Measurements from ENCODE around the gene OR4K17. TPM values are rescaled to one million over a fixed set of nuclear protein-coding genes. Genes with fewer than 3 reads are reported as not detected.
"Not testable (repeated sequence)": the region's sequence is repeated elsewhere in the genome, so short reads cannot be mapped to it uniquely, and the experiment has no call there.

The OR4K17 gene
- total RNA-seq, 1 experiment from 2014 or later, result not detected

DNA sequence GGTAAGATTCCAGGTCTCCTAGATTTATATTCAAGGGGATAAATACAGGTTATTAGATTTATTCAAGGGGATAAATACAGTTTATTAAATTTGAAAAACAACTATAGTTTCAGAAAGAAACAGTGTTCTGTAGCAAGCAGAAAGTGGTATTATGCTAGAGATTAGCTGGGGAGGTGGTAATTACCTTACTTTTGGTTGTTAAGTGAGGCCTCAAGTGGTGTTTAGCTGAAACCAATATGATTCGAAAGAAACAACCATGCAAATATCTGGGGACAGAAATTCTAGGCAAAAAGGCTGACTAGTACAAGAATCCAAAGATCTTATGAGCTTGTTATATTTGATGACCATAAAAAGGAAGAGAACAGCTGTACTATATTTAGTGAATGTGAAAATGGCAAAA, 34.3 kb downstream of the OR4K17 start:
- no peak for DNase-seq
- TF ChIP-seq, protein P1, sequence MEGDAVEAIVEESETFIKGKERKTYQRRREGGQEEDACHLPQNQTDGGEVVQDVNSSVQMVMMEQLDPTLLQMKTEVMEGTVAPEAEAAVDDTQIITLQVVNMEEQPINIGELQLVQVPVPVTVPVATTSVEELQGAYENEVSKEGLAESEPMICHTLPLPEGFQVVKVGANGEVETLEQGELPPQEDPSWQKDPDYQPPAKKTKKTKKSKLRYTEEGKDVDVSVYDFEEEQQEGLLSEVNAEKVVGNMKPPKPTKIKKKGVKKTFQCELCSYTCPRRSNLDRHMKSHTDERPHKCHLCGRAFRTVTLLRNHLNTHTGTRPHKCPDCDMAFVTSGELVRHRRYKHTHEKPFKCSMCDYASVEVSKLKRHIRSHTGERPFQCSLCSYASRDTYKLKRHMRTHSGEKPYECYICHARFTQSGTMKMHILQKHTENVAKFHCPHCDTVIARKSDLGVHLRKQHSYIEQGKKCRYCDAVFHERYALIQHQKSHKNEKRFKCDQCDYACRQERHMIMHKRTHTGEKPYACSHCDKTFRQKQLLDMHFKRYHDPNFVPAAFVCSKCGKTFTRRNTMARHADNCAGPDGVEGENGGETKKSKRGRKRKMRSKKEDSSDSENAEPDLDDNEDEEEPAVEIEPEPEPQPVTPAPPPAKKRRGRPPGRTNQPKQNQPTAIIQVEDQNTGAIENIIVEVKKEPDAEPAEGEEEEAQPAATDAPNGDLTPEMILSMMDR (IDR thresholded peaks at IDR 0.05; ENCODE audit: unreplicated experiment), result no peak
- BruUV-seq (replicated peaks), result no TSS peak
- Mint-ChIP-seq H3K36me3 (ENCODE audit: insufficient read depth, unreplicated experiment) (no peaks in the 10 kb centered on the region), H3K4me1 (ENCODE audit: low read depth, unreplicated experiment) (no peaks in the 10 kb centered on the region), H3K27me3 (ENCODE audit: unreplicated experiment) (peaks cover 16% of the 10 kb centered on the region), H3K27ac (ENCODE audit: unreplicated experiment) (no peak overlapping the region), H3K4me3 (ENCODE audit: low read depth, unreplicated experiment) (no peak overlapping the region), H3K9me3 (ENCODE audit: low read depth, unreplicated experiment) (no peaks in the 10 kb centered on the region)
- CTCF ChIA-PET, result no interaction called here
- intact Hi-C loops (cut with micrococcal nuclease; ENCODE audit: unreplicated experiment), result no loop called here

GRCh38 chr14:20164462-20164861, 53.9 kb downstream of the OR4K17 start:
- H3K27me3 Mint-ChIP-seq (ENCODE audit: unreplicated experiment), result peaks cover 14% of the 10 kb centered on the region
- TF ChIP-seq, protein P1 (IDR thresholded peaks at IDR 0.05; ENCODE audit: unreplicated experiment), result no peak
- no peak overlapping the region for H3K27ac Mint-ChIP-seq (ENCODE audit: unreplicated experiment)
- CTCF ChIA-PET, result no interaction called here
- intact Hi-C loops (cut with micrococcal nuclease; ENCODE audit: unreplicated experiment), result no loop called here
- no peaks in the 10 kb centered on the region for H3K4me1 Mint-ChIP-seq (ENCODE audit: low read depth, unreplicated experiment)
- no peak for DNase-seq
- H3K9me3 Mint-ChIP-seq (ENCODE audit: low read depth, unreplicated experiment), result peaks cover 4% of the 10 kb centered on the region
- BruUV-seq (replicated peaks), result no TSS peak
- no peaks in the 10 kb centered on the region for H3K36me3 Mint-ChIP-seq (ENCODE audit: insufficient read depth, unreplicated experiment)
- H3K4me3 Mint-ChIP-seq (ENCODE audit: low read depth, unreplicated experiment), result no peak overlapping the region

DNA sequence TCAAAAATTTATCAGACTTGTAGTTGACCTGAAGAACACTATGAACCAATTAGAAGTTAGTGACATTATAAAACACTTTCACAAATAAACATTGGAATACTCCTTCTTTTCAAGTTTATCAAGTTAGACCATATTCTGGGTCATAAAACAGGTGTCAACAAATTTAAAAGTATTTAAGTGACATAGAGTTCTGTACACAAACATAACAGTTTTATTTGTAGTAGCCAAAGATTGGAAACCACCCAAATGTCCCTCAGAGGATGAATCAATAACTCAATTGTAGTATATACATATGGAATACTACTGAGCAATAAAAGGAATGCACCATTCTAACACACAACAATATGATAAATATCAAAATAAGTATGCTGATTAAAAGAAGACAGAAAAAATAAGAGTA, 56.6 kb downstream of the OR4K17 start:
- TF ChIP-seq, protein P1 (IDR thresholded peaks at IDR 0.05; ENCODE audit: unreplicated experiment), result no peak
- CTCF ChIA-PET, result no interaction called here
- no peak for DNase-seq
- Mint-ChIP-seq H3K4me1 (ENCODE audit: low read depth, unreplicated experiment) (no peaks in the 10 kb centered on the region), H3K4me3 (ENCODE audit: low read depth, unreplicated experiment) (no peak overlapping the region), H3K9me3 (ENCODE audit: low read depth, unreplicated experiment) (peaks cover 4% of the 10 kb centered on the region), H3K27me3 (ENCODE audit: unreplicated experiment) (peaks cover 14% of the 10 kb centered on the region), H3K27ac (ENCODE audit: unreplicated experiment) (no peak overlapping the region), H3K36me3 (ENCODE audit: insufficient read depth, unreplicated experiment) (no peaks in the 10 kb centered on the region)
- BruUV-seq (replicated peaks), result no TSS peak
- intact Hi-C loops (cut with micrococcal nuclease; ENCODE audit: unreplicated experiment), result no loop called here

DNA sequence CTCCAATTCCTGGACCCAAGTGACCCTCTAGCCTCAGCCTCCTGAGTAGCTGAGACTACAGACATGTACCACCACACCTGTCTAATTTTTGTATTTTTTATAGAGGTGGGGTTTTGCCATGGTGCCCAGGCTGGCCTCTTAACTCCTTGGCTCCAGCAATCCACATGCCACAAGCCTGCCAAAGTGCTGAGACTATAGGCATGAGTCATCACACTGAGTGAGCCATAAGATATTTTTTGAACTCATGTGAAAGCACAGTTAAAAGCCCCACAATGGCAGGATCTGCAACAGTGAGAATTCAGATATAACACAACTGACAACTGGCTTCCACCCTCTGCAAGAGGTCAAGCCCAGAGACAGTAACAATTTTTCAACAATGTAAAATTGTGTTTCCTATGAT, 59.3 kb downstream of the OR4K17 start:
- H3K4me1 Mint-ChIP-seq (ENCODE audit: low read depth, unreplicated experiment); H3K4me3 Mint-ChIP-seq (ENCODE audit: low read depth, unreplicated experiment); CTCF ChIA-PET; H3K36me3 Mint-ChIP-seq (ENCODE audit: insufficient read depth, unreplicated experiment); intact Hi-C loops (cut with micrococcal nuclease; ENCODE audit: unreplicated experiment); H3K27ac Mint-ChIP-seq (ENCODE audit: unreplicated experiment); BruUV-seq (replicated peaks); H3K9me3 Mint-ChIP-seq (ENCODE audit: low read depth, unreplicated experiment); H3K27me3 Mint-ChIP-seq (ENCODE audit: unreplicated experiment): not testable (repeated sequence)
- peak; percentile 21 for DNase-seq

Other genes starting within 250 kb of the OR4K17 start
- gene OR4K2, start 235.6 kb upstream of the OR4K17 start, total RNA-seq (2022), result not detected in 2 replicates
- not detected in 2 replicates for gene OR4K5, start 190.1 kb upstream of the OR4K17 start, total RNA-seq (2022)
- not detected in 2 replicates for gene OR4K1, start 179.8 kb upstream of the OR4K17 start, total RNA-seq (2022)
- gene OR4K15, start 135.1 kb upstream of the OR4K17 start, total RNA-seq (2022), result not detected in 2 replicates
- not detected in 2 replicates for gene OR4Q2, start 108.6 kb upstream of the OR4K17 start, total RNA-seq (2022)
- gene OR4K14, start 91.4 kb upstream of the OR4K17 start, total RNA-seq (2022), result not detected in 2 replicates
- gene OR4K13, start 74.7 kb upstream of the OR4K17 start, total RNA-seq (2022), result not detected in 2 replicates
- gene OR4L1, start 50.7 kb upstream of the OR4K17 start, total RNA-seq (2022), result not detected in 2 replicates
- gene OR4N5, start 28.1 kb downstream of the OR4K17 start, total RNA-seq (2022), result not detected in 2 replicates
- gene OR11G2, start 80.2 kb downstream of the OR4K17 start, total RNA-seq (2022), result not detected in 2 replicates
- not detected in 2 replicates for gene OR11H6, start 113.0 kb downstream of the OR4K17 start, total RNA-seq (2022)
- gene OR11H7, start 118.2 kb downstream of the OR4K17 start, total RNA-seq (2022), result not detected in 2 replicates
- gene OR11H4, start 128.5 kb downstream of the OR4K17 start, total RNA-seq (2022), result not detected in 2 replicates
- 20.6 and 28.2 TPM in 2 replicates for gene TTC5, start 195.2 kb downstream of the OR4K17 start, total RNA-seq (2022)
- 37.3 and 39.0 TPM in 2 replicates for gene CCNB1IP1, start 222.5 kb downstream of the OR4K17 start, total RNA-seq (2022)
- 28.6 and 30.5 TPM in 2 replicates for gene PARP2, start 232.9 kb downstream of the OR4K17 start, total RNA-seq (2022)

Measured in Calu3 (cell line).